Smooth muscle cell of the brain vasculature (primary cell): ENCODE data around the gene APOC1.

Experiments used
- DNase-seq: peaks from one replicate; pipeline ENCODE4 v3.0.0-alpha.2; 2012; ENCODE audit warnings: low read depth, low spot score

APOC1 gene

DNA sequence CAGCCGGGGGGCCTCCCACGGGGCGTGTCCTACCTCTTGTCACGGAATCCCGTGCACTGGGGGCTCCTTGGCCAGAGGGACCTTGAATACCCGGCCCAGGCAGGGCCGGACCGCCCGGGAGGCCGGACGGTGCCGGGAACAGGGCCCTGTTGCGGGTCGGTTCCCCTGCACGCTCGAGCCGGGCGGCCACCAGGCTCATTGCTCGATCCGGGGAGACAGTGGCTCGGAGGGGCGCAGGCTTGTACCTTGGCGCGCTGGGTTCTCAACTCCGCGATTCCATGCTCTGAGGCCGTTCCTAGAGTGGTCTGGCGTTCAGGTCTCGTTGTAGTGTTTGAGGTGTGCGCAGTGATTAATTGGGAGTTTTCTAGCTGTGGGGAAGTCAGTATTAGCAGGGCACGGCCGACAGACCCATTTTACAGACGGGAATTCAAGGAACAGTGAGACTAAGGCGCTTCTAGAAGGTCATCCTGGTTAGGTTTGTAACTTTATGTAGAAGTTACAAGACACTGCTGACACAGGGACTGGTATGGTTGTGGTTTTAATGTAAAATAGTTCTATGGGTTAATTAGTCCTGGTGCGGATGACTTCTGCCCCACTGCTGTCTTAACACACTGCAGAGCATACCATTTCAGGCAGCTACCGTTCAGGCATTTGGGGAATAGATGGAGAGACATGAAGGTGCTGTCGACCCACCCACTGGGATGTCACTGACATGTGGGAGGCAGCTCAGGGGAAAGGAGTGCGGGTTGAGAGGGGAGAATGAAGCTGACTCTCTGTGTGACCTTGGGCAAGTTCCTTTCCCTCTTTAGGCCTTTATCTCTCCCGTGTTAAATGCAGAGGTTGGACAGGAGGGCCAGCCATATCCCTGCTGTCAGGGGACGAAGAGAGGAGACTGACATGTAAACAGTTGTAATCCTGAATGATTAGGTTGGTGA lies 41.4 kb downstream of the APOC1 start:
- no peak for DNase-seq

- no peak for DNase-seq
These were observed 43.1 kb downstream of the APOC1 start for GRCh38 chr19:44957526-44957925.

DNA sequence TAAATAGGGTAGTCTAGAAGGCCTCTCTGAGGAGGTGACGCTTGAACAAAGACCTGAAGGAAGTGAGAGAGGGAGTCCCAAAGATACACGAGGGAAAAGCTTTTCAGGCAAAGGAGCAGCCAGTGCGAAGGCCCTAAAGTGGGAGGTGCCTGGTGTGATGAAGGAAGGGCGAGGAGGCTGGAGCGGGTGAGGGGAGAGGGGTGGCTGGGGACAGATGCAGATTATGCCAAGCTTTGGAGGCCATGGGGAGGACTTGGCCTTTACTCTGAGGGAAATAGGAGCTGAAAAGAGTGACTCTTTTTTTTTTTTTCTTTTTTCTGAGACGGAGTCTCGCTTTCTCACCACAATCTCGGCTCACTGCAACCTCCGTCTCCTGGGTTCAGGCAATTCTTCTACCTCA lies 43.7 kb downstream of the APOC1 start:
- DNase-seq = no peak

DNA sequence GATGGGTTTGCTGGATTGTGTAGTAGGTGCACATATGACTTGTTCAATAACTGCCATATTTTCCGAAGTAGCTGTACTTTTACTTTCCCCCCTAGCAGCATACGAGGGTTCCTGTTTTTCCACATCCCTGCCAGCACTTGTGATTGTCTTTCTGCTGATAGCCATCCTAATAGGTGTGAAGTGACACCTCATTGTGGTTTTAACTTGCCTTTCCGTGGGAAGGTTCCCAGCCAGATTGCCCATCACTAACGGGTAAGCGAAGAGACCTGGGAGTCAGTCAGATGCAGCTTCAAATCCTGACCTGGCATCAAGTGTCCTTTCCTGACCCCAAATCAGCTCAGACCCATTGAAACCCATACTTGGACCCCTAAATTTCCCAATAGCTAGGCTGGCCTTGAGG lies 45.3 kb downstream of the APOC1 start:
- DNase-seq = no peak

DNA sequence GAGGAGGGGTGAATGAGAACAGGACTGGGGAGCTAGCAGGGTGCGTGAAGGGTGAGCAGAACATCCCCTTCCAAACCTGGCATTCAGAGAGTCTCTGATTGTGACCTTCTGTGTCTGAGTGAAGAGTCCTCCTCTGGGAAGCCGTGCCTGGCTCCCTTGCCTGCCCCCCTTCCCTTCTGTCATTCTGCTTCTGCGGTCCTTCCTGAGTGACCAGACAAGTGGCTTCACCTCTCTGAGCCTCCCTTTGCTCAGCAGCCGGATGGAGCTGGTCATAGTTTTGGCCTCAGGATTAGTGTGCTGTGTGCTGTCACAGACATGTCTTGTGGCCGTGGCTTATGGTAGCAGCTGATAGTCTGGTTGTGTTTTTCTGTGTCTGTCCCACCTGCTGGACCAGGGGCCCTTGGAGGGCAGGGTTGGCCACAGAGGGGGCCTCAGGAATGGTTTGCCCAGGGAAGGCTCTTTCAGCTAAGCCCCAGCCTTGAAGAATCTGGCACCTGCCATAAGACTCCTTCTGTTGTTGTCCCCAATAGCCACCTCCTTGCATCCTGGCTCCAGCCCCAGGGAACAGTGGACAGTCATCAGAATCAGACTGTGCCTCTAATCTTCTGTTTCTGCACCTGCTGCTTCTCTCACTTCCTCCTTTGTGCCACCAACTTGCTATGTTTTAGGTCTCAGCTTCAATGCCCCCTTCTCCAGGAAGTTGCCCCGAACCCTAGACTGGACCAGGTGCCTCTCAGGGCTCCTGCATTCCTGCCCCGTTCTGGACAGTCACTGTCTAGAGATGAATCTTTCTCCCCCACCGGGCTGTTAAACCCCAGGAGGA lies 46.7 kb downstream of the APOC1 start:
- DNase-seq = no peak

DNA sequence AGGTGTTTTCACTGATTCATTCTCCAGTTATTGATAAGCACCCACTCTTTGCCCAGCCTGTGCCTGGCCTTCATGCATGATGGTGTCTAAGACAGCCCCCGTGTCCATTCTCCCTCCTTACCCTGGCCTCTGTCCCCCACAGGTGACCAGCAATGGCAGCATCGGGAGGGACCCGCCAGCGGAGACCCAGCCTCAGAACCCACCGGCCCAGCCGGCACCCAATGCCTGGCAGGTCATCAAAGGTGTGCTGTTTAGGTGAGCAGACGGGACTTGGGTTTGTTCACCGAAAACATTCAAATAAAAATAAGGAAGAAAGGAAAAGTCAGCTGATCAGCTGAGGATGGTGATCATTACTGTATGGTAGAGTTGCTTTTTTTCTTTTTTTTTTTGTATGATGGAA lies 47.4 kb downstream of the APOC1 start:
- no peak for DNase-seq

DNA sequence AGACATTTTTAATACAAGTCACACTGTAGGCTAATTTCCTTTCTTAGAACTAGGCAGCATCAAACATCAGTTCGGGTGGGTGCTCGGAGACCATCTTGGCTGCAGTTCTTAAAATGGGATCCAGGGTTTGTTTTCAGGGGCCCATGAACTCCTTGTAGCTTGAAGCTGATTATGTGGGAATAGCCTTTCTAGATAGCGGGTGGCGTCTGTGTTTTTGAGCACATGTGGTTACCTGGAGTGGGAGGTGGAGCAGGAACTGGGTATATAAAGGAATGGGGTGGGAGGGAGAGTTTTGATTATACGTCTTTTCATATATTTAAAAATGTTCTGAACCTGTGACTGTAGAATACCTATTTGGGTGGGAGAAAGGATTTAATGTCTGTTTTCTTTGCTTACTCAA lies 53.7 kb downstream of the APOC1 start:
- no peak for DNase-seq

DNA sequence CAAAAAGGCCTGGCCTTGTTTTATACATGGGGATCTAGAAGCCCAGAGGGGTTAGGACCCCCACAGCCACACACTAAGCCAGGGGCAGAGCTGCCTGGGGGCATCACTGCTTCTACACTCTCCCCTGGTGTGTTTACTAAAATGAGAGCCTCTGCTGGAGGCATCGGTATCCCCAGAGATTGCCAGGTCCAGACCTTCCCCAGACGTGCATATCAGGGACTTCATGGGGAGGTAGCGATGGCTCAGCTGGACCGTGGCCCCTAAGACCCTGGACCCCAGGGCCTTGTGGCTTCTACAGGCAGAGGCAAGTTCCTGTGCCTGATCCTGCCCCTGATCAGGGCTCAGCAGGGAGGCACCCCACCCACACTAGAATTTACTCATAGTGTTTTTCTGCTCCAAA lies 54.3 kb downstream of the APOC1 start:
- DNase-seq = no peak
